NT2/D1 (cell line): ENCODE results near the gene FMNL2.
"Not testable (repeated sequence)": the region's sequence is repeated elsewhere in the genome, so short reads cannot be mapped to it uniquely, and the experiment has no call there.

Source experiments
- SUZ12 ChIP-seq: IDR thresholded peaks from 2 replicates; pipeline ENCODE4 v1.6.1; 2011; ENCODE audit not compliant: insufficient read length, insufficient read depth; ENCODE audit errors: extremely low read depth
- ZNF274 ChIP-seq: IDR thresholded peaks from 2 replicates; pipeline ENCODE4 v1.6.1; 2011; ENCODE audit warnings: mild to moderate bottlenecking, low read depth, low read length

DNA sequence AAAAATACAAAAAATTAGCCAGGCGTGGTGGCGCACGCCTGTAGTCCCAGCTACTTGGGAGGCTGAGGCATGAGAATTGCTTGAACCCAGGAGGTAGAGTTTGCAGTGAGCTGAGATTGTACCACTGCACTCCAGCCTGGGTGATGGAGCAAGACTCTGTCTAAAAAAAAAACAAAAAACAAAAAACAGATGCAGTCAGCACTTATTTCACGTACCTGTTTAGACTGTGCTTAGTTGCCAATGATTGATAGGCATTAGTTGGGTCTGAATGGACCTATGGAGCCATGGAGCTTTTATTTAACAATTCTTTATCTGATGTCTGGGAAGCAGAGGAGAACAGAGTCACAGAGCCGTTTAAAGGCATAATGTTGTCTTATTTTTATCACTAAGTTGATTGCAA, 139.5 kb downstream of the FMNL2 start:
- TF ChIP-seq SUZ12, ZNF274: not testable (repeated sequence)
